ENCODE measurements around the gene NSD2.
"Not testable (repeated sequence)": the region's sequence is repeated elsewhere in the genome, so short reads cannot be mapped to it uniquely, and the experiment has no call there.

NSD2 gene

GRCh38 chr4:1987721-1988326 lies 116.6 kb downstream of the NSD2 start:
- DNase-seq, result no peak

GRCh38 chr4:1988327-1988724 lies 117.1 kb downstream of the NSD2 start:
- no peak for DNase-seq

- no peak for DNase-seq
Observed at GRCh38 chr4:1989533-1990347, 118.5 kb downstream of the NSD2 start.

GRCh38 chr4:1990348-1990645 lies 119.1 kb downstream of the NSD2 start:
- no peak for DNase-seq

- no peak for DNase-seq
Observed at GRCh38 chr4:1990676-1991075, 119.5 kb downstream of the NSD2 start.

- DNase-seq, result no peak
Observed at GRCh38 chr4:1991087-1991486, 119.9 kb downstream of the NSD2 start.

GRCh38 chr4:1991596-1992434 lies 120.6 kb downstream of the NSD2 start:
- no peak for DNase-seq

GRCh38 chr4:1992468-1993168 lies 121.4 kb downstream of the NSD2 start:
- no peak for DNase-seq

- no peak for DNase-seq
Observed at GRCh38 chr4:1993169-1993516, 122.0 kb downstream of the NSD2 start.

GRCh38 chr4:1993718-1994516 lies 122.7 kb downstream of the NSD2 start:
- not testable (repeated sequence) for DNase-seq

- DNase-seq, result no peak
Observed at GRCh38 chr4:1994938-1995337, 123.7 kb downstream of the NSD2 start.

- DNase-seq, result no peak
Observed at GRCh38 chr4:1996866-1997611, 125.8 kb downstream of the NSD2 start.

GRCh38 chr4:1997712-1998111 lies 126.5 kb downstream of the NSD2 start:
- no peak for DNase-seq

GRCh38 chr4:1998296-1998695 lies 127.1 kb downstream of the NSD2 start:
- DNase-seq, result no peak

GRCh38 chr4:1999308-1999707 lies 128.1 kb downstream of the NSD2 start:
- DNase-seq, result not testable (repeated sequence)

- DNase-seq, result not testable (repeated sequence)
Observed at GRCh38 chr4:2003361-2003760, 132.2 kb downstream of the NSD2 start.

GRCh38 chr4:2006367-2006766 lies 135.2 kb downstream of the NSD2 start:
- DNase-seq, result no peak

- no peak for DNase-seq
Observed at GRCh38 chr4:2006956-2007653, 135.9 kb downstream of the NSD2 start.

- no peak for DNase-seq
Observed at GRCh38 chr4:2007804-2008670, 136.8 kb downstream of the NSD2 start.

- DNase-seq, result no peak
Observed at GRCh38 chr4:2008671-2008920, 137.4 kb downstream of the NSD2 start.

Measured in activated effector memory CD4-positive, alpha-beta T cell treated with Interleukin-2 at 50 U/mL for 16 hours (primary cell).